GM18507 (cell line): Measurements from ENCODE around the gene BCKDHB.
"Not testable (repeated sequence)": the region's sequence is repeated elsewhere in the genome, so short reads cannot be mapped to it uniquely, and the experiment has no call there.

Experiments used
- DNase-seq: peaks from one replicate; pipeline ENCODE4 v3.0.0; 2011; ENCODE audit warnings: low read depth; ENCODE audit not compliant: insufficient read length; ENCODE audit errors: extremely low spot score
- FAIRE-seq: peaks from 2 replicates; lab custom pipeline; 2011; peaks lifted over from hg19 to GRCh38; lab: Jason Lieb, UNC

BCKDHB gene

DNA sequence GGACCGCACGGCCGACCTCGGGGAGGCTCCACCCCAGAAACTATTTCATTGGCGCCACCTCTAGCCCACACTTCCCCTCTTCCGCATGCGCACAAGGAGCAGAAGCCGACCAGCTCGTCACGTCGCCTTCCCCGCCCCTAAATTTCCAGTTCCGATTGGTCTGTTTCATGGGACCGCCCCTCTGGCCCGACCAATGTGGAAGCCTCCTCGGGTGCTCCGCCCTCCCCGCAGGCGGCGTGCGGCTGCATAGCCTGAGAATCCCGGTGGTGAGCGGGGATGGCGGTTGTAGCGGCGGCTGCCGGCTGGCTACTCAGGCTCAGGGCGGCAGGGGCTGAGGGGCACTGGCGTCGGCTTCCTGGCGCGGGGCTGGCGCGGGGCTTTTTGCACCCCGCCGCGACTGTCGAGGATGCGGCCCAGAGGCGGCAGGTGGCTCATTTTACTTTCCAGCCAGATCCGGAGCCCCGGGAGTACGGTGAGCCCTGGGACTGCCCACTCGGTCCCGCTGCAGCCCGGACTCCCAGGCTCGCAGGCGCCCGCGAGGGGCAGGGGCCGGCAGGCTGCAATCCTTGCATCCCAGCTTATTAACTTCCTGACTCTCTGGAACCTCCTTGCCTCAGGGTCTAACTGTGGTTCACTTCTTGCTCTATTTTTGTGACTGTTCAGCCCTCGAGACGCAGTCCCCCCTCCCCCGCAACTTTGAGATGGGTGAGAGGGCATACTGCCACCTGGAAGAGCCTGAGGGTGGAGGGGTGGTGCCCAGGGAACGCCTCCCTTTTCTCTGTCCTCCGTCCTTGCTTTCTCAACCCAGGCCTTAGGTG, at the start of gene BCKDHB:
Gene BCKDHB (plus strand): TSS at position 254 of the 818 bp plus-strand sequence. CDS start 23 bp downstream, at position 277.
- peak; percentile 95 for DNase-seq
- FAIRE-seq, result peak; percentile 100

DNA sequence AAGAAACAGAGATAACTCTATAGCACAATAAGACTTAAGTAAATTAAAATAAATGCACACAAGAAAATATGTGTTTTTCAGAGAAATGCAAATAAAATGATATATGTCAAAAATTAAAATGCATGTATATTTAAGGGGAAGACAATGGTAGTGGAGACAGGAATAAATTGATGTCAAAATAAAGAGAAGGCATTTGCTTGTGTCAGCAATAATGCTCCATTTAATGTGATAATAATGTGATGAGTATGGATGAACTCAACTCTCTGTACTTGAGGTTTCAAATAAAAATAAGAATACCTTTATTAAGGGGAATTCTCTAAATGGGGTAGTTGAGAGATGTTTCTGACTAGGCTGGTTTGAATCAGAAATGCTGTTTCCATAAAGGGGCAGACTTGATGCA, 45.7 kb upstream of the BCKDHB start:
- no peak for FAIRE-seq
- DNase-seq, result no peak

DNA sequence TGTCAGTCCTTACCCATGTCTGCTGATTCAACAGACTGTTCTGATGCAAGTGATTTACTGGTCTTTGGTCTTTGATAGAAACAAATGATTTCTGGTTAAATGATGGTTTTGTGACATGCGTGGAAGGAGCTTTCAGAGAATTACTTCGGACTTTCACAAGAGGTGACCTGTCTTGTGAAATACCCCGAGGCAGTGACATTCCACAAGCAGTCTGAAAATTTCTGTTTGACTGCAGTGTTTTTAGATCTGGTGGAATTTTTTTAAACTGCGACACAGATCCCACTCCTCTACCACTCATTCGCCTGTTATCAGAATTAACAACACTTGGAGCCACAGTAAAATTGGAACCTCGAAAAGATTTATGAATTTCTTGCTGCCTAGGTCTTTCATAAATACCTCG, 38.3 kb upstream of the BCKDHB start:
- not testable (repeated sequence) for DNase-seq
- peak; percentile 18 for FAIRE-seq

DNA sequence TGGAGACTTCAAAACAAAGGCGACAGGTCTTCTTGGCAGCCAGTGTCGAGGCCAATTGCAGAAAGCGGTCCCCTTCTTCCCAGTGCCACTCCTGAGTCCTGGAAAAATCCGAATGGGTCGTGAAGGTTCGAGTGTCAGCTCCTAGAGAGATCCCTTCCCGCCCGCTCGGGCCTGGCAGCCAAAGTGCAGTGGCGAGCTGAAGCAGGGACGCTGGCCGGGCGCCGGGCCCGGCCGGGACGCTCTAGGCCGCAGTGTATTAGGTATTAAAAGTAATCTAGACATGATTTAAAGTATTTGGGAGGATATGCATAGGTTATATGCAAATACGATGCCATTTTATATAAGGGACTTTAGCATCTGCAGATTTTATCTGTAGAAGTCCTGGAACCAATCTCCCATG, 36.0 kb upstream of the BCKDHB start:
- not testable (repeated sequence) for DNase-seq, FAIRE-seq

DNA sequence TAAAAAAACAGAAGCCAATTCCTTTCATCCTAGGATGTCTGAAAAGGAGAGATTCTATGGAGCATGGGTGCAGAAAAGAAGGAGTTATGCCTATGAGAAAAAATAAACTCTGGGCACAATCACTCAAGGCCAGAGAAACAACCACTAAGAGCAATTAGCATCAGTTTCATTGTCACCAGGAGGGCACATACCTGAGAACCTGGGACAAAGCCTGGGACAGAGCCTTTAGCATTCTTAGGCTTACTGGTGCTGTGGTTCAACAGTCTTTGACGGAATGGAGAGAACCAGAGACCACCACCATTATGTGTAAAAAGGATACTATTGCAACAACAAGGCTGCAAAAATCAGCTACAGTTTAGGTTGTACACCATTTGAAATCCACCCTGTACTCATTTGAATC, 29.4 kb upstream of the BCKDHB start:
- DNase-seq (no peak), FAIRE-seq (no peak)

DNA sequence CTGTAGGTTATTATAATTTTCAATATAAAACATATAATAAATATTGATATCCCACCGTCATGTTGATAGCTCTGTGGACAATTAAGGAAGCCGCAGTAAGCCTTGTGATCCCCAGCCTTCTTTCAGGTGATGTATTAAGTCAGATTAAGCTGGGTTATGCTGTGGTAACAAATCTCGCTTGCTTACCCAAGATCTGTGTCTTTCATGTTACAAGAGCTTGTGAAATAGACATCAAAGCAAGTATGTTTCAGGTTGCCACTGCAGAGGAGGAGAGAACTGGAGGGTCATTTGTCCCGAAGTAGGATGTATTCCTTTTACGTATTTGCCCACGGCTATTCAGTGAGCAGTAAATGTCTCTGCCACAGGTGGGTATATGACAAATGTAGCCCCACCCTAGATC, 17.8 kb upstream of the BCKDHB start:
- DNase-seq (no peak), FAIRE-seq (no peak)

DNA sequence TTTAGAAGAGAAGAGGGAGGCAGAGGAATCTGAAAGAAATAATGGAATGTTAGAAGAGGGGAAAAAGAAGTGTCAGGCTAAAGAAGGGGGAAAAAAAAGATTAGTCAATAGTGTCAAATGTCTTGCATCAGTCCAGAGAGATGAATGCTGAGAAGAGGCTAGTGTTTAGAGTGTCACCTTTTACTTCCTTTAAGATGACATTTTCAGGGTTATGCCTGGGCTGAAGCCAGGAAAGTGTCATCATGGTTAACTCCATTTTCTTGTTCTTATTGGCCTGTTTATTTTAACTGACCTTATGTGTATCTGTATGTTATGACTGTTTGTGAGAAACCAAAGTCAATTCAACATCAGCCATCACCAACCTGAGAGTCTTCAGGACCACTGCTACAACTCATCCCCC, 15.0 kb upstream of the BCKDHB start:
- no peak for FAIRE-seq
- DNase-seq, result no peak

DNA sequence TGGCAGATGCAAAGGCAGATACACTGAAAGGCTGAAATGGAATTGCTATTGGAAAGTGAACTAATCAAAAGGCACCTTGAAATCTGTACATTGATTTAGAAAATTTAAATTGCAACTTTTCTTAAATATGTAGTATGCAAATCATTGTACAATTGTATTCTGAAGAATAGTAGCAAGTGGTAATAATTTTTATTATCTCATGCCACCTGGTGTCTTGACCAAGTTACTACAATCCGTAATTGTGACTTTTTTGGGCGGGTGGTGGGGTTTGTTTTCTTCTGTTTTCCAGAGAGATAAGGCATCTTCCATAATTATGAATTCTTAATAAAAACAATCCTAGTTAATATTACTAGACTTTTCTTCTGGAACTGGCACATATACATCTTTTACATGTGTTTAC, 12.5 kb upstream of the BCKDHB start:
- peak; percentile 42 for FAIRE-seq

DNA sequence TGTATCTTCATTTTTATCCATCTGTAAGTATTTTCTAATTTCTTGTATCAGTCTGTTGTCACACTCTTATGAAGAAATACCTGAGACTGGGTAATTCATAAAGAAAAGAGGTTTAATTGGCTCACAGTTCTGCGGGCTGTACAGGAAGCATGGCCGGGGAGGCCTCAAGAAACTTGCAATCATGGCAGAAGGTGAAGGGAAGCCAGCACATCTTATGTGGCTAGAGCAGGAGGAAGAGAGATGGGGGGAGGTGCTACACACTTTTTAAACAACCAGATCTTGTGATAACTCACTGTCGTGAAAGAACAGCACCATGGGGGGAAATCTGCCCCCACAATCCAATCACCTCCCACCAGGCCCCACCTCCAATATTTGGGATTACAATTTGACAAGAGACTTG, 10.9 kb upstream of the BCKDHB start:
- FAIRE-seq, result no peak
- no peak for DNase-seq

More for the DNA sequence above, 12.5 kb upstream of the BCKDHB start:
- no peak for DNase-seq

DNA sequence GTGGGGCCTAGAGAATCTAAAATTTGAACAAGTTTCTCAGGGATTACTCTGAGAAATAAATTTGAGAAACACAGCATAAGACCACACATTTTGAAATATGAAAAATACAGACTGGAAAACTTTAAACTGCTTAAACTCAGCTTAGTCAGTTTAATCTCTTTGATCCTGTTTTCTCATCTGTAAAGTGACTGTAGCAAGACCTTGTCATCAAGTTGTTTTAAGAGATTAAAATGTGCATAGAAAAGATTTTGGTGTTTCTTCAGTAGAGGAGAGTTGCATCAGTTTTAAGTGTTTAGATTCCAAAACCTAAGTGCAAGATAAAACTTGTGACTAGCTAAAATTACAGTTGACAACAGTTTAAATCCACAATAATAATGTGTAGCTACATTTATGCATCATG, 8.1 kb upstream of the BCKDHB start:
- FAIRE-seq (no peak), DNase-seq (no peak)

DNA sequence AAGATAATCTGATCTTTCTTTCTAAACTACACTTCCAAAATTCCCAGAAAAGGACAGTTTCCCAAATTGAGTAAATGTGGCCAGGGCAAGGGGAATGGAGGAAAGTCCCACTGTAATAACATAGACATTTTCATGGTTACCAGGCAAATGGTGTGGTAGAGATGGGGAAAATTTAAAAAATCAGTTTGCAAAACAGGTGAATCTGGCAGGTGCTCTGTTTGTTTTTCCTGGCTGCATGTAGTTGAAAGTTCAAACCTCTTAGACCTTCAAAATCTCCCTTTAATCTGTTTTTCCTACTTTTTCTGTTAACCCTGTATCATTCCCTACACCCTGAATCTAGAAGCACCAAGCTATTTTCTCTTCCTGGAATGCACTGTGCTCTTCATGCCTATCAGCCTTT, 2.0 kb upstream of the BCKDHB start:
- FAIRE-seq, result no peak
- DNase-seq, result no peak

DNA sequence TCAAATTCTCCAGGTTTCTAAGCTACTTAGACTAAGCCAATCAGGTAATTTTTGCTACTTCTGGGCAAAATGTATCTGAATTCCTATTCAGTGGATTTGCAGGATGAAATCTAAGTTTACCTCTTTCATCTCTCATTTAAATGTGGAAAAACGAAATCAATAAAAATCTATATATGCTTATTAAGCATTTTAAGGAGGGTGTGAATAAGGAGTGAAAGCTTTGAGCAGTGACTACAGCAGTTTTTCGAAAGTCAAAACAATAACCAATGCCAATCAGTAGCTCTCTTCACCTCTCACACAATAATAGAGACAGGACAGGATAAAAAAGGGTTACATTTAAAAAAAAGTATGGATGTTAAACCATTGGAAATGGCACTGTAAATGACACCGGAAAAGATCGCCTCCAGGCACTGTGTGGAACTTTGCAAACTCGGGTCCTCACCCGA, 476 bp upstream of the BCKDHB start:
- FAIRE-seq, result no peak
- no peak for DNase-seq

DNA sequence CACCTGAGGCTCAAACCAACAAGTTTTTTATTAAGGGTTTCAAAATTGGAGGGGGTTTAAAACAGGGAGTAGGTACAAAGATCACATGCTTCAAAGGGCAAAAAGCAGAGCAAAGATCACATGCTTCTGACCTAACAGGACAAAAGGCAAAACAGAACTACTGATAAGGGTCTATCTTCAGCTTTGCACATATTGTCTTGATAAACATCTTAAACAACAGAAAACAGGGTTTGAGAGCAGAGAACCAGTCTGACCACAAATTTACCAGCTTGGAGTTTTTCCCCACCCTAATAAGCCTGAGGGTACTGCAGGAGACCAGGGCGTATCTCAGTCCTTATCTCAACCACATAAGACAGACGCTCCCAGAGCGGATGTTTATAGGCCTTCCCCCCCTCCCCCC, 16.1 kb downstream of the BCKDHB start:
- FAIRE-seq, DNase-seq: not testable (repeated sequence)

DNA sequence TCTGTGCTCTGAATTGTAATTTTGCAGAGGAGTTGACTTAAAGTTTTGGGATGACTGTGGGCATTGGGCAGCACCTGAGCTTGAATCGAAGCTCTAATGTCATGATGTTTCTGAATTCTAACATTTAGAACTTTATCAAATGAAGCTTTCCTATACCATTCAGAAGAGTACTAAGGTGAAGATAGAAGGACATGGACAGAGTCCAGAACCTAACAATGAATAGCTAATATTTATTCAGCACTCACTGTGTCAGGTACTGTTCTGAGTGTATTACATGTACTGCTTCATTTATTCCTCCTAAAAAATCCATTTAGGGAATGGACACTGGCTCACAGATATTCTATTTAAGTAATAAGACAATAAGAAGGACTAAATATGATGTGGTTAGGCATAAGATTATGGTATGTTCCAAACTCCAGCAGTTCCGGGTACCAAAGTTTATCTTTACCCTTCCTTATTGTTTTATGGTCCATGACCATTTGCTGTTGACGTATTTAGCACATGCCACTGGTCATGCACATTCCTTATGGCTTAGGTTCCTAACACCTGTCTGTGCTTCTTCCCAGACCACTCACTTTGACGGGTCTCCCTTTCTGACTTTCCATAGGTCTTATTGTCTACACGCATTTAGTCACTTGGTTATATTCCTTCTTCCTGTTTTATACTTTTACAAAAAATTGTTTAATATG, 20.3 kb downstream of the BCKDHB start:
- DNase-seq, result no peak
- no peak for FAIRE-seq

DNA sequence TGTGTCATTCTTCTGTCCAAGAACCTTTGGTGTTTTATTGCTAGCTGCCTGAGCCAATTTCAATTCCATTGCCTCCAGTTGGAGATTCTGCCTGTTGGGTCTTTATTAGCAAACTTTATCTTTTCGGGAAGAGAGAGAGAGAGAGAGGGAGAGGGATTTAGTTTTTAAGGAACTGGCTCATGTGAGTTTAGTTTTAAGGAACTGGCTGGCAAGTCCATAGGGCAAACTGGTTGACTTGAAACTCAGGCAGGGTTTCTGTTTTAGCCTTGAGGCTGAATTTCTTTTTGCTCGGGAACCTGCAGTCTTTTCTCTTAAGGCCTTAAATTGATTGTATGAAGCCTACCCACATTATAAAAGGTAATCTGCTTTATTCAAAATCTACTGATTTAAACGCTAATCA, 23.0 kb downstream of the BCKDHB start:
- DNase-seq (no peak), FAIRE-seq (no peak)

DNA sequence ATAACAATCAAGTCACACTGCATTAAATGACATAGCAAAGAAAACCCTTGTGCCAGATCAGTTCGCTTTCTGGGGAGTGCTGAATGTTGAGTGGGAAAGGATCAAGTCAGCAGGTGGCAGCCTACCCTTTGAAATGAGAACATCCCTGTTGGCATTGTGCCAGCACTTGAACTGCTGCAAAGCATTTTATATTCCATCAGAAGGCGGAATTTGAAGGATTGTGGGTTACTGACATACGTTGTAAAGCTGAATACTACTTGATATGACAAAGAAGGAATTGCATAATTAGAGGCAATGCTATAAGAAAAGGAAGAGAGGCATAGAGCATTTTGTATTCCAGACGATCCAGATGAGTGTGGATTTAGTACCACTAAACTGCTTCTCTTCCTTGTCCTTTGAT, 26.5 kb downstream of the BCKDHB start:
- FAIRE-seq, result peak; percentile 29
- DNase-seq, result no peak

DNA sequence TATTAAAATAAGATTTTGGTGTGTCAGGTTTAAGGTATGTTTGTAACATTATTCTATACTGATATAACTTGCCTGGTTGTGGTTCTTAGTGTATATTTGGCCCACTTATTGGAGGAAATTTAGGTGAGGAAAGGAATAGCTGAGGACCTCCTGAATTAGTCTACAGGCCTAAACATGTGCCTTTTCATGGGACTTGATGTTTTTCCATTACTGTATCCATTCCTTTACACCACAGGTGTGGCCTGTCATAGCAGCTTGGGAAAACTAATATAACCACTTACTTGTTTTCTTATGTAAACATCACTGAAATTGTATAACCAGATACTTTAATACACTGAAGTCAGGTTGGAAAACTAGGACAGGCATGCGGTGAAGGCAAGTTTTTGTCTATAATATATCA, 27.6 kb downstream of the BCKDHB start:
- no peak for FAIRE-seq
- DNase-seq, result no peak

DNA sequence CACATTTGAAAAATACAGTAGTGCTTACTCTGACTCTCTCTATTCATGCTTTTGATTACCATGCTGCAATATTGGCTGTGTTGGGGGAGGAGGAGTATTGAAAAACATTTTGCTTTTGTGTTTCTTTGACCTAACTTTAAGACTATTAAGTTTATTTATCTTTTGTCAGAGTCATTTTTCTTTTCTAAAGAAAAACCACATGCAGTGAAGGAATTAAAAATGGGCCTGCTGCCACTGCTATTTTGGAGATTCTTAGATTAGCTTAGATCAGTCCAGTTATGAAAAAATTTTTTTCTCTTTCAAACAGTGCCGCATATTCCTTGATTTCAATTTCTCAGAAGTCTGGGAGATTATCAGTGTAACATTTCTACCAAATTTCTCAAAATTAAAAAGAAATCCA, 36.1 kb downstream of the BCKDHB start:
- DNase-seq (no peak), FAIRE-seq (no peak)

DNA sequence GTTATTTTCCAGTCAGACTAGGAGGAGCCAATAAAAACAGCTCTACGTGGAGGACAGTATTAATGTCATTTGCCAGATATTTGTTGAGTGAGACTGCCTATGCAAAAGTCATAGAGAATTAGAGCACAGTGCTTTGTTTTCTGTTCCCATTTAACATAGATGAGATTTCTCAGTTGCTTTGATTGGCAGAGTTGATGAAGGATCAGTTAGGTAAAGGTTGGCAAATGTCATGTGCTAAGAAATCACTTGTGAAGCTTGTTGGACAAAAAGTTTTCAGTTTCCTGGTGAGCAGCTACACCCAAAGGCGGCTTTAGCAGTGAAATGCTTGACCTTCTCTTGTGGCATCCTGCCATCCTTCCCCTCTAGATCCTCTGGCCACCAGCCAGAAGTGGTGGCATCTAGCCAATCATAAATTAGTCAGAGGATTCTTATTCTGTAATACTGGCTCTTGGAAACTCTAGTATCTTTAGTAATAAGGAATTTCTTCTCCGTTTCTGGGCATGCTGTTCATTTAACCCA, 37.0 kb downstream of the BCKDHB start:
- DNase-seq (no peak), FAIRE-seq (no peak)

DNA sequence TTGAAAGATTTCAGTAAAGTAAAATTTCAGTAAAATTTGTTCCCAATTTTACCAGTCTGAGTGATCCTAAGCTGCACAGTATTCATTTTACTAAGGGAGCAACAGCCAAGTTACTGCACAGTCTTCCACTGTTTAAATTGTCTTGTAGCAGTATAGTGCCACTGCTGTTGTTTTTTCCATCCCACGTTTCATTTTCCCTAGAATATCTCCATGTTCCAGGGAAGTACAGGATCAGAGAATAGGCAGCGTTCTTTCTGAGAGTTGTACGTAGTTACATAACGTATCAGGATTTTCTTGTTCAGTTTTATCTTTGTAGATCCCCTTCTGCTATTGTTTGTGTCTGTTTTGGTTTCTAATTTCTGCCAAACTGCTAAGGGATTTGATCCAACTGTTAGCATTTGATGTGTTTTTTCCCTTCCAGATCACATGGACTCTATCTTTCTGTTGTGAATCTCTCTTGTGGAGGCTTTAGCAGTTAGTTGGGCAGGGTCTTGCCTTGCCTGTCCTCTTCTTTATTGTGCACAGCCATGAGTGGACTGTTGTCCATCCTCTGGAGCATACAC, 38.4 kb downstream of the BCKDHB start:
- FAIRE-seq (no peak), DNase-seq (no peak)
